C4-2B (cell line): Measurements from ENCODE around the gene FLNC.

Source experiments
- CTCF ChIP-seq: fragments of 450-650 bp; conservative IDR thresholded peaks from 2 replicates; pipeline ENCODE4 v1.5.1; 2017; ENCODE audit warnings: mild to moderate bottlenecking
- ZFX ChIP-seq: fragments of 450-650 bp; IDR thresholded peaks from 2 replicates; pipeline ENCODE4 v1.6.1; 2017

GRCh38 chr7:128833148-128833945 lies 3.1 kb downstream of the FLNC start:
- TF ChIP-seq CTCF (no peak), ZFX (no peak)
